Lower leg skin (tissue), 4 donors: ENCODE data around the gene DYNC2H1. TPM values are rescaled to one million over a fixed set of nuclear protein-coding genes. Genes with fewer than 3 reads are reported as not detected.
"Not testable (repeated sequence)": the region's sequence is repeated elsewhere in the genome, so short reads cannot be mapped to it uniquely, and the experiment has no call there.

Experiments
- DNase-seq, 2 donors: peaks; one replicate each; pipeline ENCODE4 v3.0.0-alpha.2; 2019; ENCODE audit warnings: low spot score in 2 of 2
- H3K4me3 ChIP-seq: fragments of 200-600 bp; sonication (generic); 2 replicates; pipeline ENCODE4 v1.5.1; 2017; ENCODE audit warnings: mild to moderate bottlenecking, low read depth; ENCODE audit not compliant: poor library complexity, severe bottlenecking
- POLR2A ChIP-seq, 2 donors: fragments of 450-650 bp; IDR thresholded peaks; one replicate each; pipeline ENCODE4 v1.6.1; 2016 to 2017; ENCODE audit warnings: antibody characterized with exemption in 2 of 2, mild to moderate bottlenecking in 1 of 2, moderate library complexity in 1 of 2
- WGBS, 2 donors: methylation state at CpG; one replicate each; pipeline ENCODE4 v1.1.5; 2018; 5-methylcytosine and 5-hydroxymethylcytosine counted together
- intact Hi-C: fragments of 100-400 bp; cut with DNase I; formaldehyde crosslinking; loops from one replicate; pipeline ENCODE4 v1.15.0; 2023; ENCODE audit warnings: low total_unique reads
- total RNA-seq, 4 donors: library from RNA; depleted of rRNA; stranded (reverse); fragments of >200 nt; gene quantifications; one replicate each; pipeline ENCODE4 v1.1.0, GENCODE V29; 2016
- TF ChIP-seq, protein P1 (sequence below), 3 donors: fragments of 450-650 bp; IDR thresholded peaks; one replicate each; pipeline ENCODE4 v1.5.1; 2016; ENCODE audit warnings: antibody characterized with exemption in 3 of 3, mild to moderate bottlenecking in 3 of 3, moderate library complexity in 2 of 3

DYNC2H1 gene
- total RNA-seq, 4 donors from 2014 or later: 8.9 to 25.8 (median 13.8) TPM

GRCh38 chr11:103110391-103110790 is 1.2 kb downstream of the DYNC2H1 start:
- intact Hi-C loops: no loop called here
- no peak for TF ChIP-seq POLR2A (IDR thresholded peaks at IDR 0.05)
- TF ChIP-seq, protein P1, sequence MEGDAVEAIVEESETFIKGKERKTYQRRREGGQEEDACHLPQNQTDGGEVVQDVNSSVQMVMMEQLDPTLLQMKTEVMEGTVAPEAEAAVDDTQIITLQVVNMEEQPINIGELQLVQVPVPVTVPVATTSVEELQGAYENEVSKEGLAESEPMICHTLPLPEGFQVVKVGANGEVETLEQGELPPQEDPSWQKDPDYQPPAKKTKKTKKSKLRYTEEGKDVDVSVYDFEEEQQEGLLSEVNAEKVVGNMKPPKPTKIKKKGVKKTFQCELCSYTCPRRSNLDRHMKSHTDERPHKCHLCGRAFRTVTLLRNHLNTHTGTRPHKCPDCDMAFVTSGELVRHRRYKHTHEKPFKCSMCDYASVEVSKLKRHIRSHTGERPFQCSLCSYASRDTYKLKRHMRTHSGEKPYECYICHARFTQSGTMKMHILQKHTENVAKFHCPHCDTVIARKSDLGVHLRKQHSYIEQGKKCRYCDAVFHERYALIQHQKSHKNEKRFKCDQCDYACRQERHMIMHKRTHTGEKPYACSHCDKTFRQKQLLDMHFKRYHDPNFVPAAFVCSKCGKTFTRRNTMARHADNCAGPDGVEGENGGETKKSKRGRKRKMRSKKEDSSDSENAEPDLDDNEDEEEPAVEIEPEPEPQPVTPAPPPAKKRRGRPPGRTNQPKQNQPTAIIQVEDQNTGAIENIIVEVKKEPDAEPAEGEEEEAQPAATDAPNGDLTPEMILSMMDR (IDR thresholded peaks at IDR 0.05): no peak
- no peak overlapping the region for H3K4me3 ChIP-seq
- DNase-seq: no peak

- WGBS, 2 donors: 94 to 96% methylated on average over 5 of the region's 5 CpGs
- intact Hi-C loops: no loop called here
- H3K4me3 ChIP-seq: no peak overlapping the region
- no peak for DNase-seq
- TF ChIP-seq POLR2A (IDR thresholded peaks at IDR 0.05): no peak
- TF ChIP-seq, protein P1 (IDR thresholded peaks at IDR 0.05): no peak
These were observed 2.2 kb downstream of the DYNC2H1 start for GRCh38 chr11:103111400-103111799.

GRCh38 chr11:103112364-103112763 is 3.1 kb downstream of the DYNC2H1 start:
- 81 to 87% methylated on average over 1 of the region's 1 CpG for WGBS, 2 donors
- TF ChIP-seq POLR2A (IDR thresholded peaks at IDR 0.05): no peak
- TF ChIP-seq, protein P1 (IDR thresholded peaks at IDR 0.05): no peak
- no peak for DNase-seq
- H3K4me3 ChIP-seq: no peak overlapping the region
- intact Hi-C loops: no loop called here

- H3K4me3 ChIP-seq: no peak overlapping the region
- TF ChIP-seq, protein P1 (IDR thresholded peaks at IDR 0.05): no peak
- TF ChIP-seq POLR2A (IDR thresholded peaks at IDR 0.05): no peak
- DNase-seq: no peak
- intact Hi-C loops: no loop called here
- WGBS, 2 donors: 93 to 97% methylated on average over 4 of the region's 4 CpGs
These were observed 5.6 kb downstream of the DYNC2H1 start for GRCh38 chr11:103114836-103115235.

- no peak overlapping the region for H3K4me3 ChIP-seq
- intact Hi-C loops: no loop called here
- TF ChIP-seq, protein P1 (IDR thresholded peaks at IDR 0.05): no peak
- no peak for TF ChIP-seq POLR2A (IDR thresholded peaks at IDR 0.05)
- no peak for DNase-seq
These were observed 16.2 kb downstream of the DYNC2H1 start for GRCh38 chr11:103125462-103125861.

DNA sequence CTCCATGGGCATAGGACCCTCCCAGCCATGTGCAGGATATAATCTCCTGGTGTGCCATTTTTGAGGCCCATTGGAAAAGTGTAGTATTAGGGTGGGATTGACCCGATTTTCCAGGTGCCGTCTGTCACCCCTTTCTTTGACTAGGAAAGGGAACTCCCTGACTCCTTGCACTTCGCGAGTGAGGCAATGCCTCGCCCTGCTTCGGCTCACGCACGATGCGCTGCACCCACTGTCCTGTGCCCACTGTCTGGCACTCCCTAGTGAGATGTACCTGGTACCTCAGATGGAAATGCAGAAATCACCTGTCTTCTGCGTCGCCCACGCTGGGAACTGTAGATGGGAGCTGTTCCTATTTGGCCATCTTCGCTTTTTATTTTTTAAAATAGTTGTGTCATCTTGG is 32.8 kb downstream of the DYNC2H1 start:
- DNase-seq, intact Hi-C loops, H3K4me3 ChIP-seq: not testable (repeated sequence)
- WGBS, 2 donors: 97 to 99% methylated on average over 13 of the region's 13 CpGs
